ENCODE measurements around the gene RNF225. TPM values are rescaled to one million over a fixed set of nuclear protein-coding genes. Genes with fewer than 3 reads are reported as not detected.
A peak's percentile ranks its signal among the peaks of the same experiment; 100 is the strongest.

RNF225 gene
- total and polyA plus RNA-seq, 9 of the 15 experiments (the other 6 are each of a cell fraction or from before 2014, with no cell fraction given), result 0.33 TPM; not detected in 8

GRCh38 chr19:58386576-58387337 is 8.7 kb upstream of the RNF225 start, which contains the start of gene RPS5 (continued):
- peak; percentile 59; the same call in 1 of the 2 replicates for TF ChIP-seq CEBPG (CRISPR knock-in tag; IDR thresholded peaks at IDR 0.05)
- TF ChIP-seq CEBPG (tag; conservative IDR thresholded peaks at IDR 0.05 in 1 of 2, IDR thresholded peaks at IDR 0.05 in 1 of 2), result peak; percentile 32 to 56; a peak in 2 of 4 replicates
- no peak for TF ChIP-seq TEAD4 (IDR thresholded peaks at IDR 0.05; ENCODE audit: low read length)
- TF ChIP-seq TEAD4 (CRISPR knock-in tag; IDR thresholded peaks at IDR 0.05; ENCODE audit: borderline replicate concordance), result no peak
- no peak for TF ChIP-seq SP2 (IDR thresholded peaks at IDR 0.05; ENCODE audit: extremely low read depth, low read depth, low read length, poor library complexity, severe bottlenecking)
- TF ChIP-seq ZBED1 (IDR thresholded peaks at IDR 0.05), result no peak
- TF ChIP-seq COPS2 (conservative IDR thresholded peaks at IDR 0.05), result no peak
- TF ChIP-seq NR2C2 (CRISPR knock-in tag; IDR thresholded peaks at IDR 0.05), result peak; percentile 99
- peak; percentile 100 for TF ChIP-seq NR2C2 (tag; IDR thresholded peaks at IDR 0.05)
- TF ChIP-seq RUNX1 (IDR thresholded peaks at IDR 0.05; ENCODE audit: low read depth), result no peak
- TF ChIP-seq ZNF212 (CRISPR knock-in tag; IDR thresholded peaks at IDR 0.05), result no peak
- TF ChIP-seq SNRNP70 (optimal IDR thresholded peaks at IDR 0.05; ENCODE audit: low read depth, low read length), result no peak
- peak; percentile 24 for TF ChIP-seq ARHGAP35 (IDR thresholded peaks at IDR 0.05; ENCODE audit: partially characterized antibody)
- TF ChIP-seq CAMTA2 (CRISPR knock-in tag; conservative IDR thresholded peaks at IDR 0.05), result no peak
- peak; percentile 93; the same call in 1 of the 2 replicates for TF ChIP-seq KAT7 (CRISPR knock-in tag; IDR thresholded peaks at IDR 0.05; ENCODE audit: borderline replicate concordance)
- no peak for TF ChIP-seq ZNF830 (CRISPR knock-in tag; IDR thresholded peaks at IDR 0.05)
- TF ChIP-seq MCM7 (IDR thresholded peaks at IDR 0.05), result no peak
- TF ChIP-seq BCL6 (CRISPR knock-in tag; IDR thresholded peaks at IDR 0.05), result no peak
- peak; percentile 95 for TF ChIP-seq L3MBTL2 (IDR thresholded peaks at IDR 0.05)
- TF ChIP-seq TRIM28 (IDR thresholded peaks at IDR 0.05), result no peak
- TF ChIP-seq SIN3A (IDR thresholded peaks at IDR 0.05; ENCODE audit: borderline replicate concordance in 2 of 2, control insufficient read depth in 1 of 2, low read depth in 2 of 2, low read length in 2 of 2), result peak; percentile 84 to 99; a peak in 3 of 4 replicates
- TF ChIP-seq PYGO2 (tag; IDR thresholded peaks at IDR 0.05), result no peak
- TF ChIP-seq, protein P1, sequence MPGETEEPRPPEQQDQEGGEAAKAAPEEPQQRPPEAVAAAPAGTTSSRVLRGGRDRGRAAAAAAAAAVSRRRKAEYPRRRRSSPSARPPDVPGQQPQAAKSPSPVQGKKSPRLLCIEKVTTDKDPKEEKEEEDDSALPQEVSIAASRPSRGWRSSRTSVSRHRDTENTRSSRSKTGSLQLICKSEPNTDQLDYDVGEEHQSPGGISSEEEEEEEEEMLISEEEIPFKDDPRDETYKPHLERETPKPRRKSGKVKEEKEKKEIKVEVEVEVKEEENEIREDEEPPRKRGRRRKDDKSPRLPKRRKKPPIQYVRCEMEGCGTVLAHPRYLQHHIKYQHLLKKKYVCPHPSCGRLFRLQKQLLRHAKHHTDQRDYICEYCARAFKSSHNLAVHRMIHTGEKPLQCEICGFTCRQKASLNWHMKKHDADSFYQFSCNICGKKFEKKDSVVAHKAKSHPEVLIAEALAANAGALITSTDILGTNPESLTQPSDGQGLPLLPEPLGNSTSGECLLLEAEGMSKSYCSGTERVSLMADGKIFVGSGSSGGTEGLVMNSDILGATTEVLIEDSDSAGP (CRISPR knock-in tag; IDR thresholded peaks at IDR 0.05), result no peak
- TF ChIP-seq HMG20A (CRISPR knock-in tag; conservative IDR thresholded peaks at IDR 0.05), result no peak
- TF ChIP-seq SFPQ (IDR thresholded peaks at IDR 0.05; ENCODE audit: low read depth, low read length), result no peak
- TF ChIP-seq, protein P2, sequence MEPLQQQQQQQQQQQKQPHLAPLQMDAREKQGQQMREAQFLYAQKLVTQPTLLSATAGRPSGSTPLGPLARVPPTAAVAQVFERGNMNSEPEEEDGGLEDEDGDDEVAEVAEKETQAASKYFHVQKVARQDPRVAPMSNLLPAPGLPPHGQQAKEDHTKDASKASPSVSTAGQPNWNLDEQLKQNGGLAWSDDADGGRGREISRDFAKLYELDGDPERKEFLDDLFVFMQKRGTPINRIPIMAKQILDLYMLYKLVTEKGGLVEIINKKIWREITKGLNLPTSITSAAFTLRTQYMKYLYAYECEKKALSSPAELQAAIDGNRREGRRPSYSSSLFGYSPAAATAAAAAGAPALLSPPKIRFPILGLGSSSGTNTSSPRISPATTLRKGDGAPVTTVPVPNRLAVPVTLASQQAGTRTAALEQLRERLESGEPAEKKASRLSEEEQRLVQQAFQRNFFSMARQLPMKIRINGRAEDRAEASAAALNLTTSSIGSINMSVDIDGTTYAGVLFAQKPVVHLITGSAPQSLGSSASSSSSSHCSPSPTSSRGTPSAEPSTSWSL (CRISPR knock-in tag; IDR thresholded peaks at IDR 0.05; ENCODE audit: borderline replicate concordance), result no peak
